ENCODE results near the gene BIN2.

The BIN2 gene

DNA sequence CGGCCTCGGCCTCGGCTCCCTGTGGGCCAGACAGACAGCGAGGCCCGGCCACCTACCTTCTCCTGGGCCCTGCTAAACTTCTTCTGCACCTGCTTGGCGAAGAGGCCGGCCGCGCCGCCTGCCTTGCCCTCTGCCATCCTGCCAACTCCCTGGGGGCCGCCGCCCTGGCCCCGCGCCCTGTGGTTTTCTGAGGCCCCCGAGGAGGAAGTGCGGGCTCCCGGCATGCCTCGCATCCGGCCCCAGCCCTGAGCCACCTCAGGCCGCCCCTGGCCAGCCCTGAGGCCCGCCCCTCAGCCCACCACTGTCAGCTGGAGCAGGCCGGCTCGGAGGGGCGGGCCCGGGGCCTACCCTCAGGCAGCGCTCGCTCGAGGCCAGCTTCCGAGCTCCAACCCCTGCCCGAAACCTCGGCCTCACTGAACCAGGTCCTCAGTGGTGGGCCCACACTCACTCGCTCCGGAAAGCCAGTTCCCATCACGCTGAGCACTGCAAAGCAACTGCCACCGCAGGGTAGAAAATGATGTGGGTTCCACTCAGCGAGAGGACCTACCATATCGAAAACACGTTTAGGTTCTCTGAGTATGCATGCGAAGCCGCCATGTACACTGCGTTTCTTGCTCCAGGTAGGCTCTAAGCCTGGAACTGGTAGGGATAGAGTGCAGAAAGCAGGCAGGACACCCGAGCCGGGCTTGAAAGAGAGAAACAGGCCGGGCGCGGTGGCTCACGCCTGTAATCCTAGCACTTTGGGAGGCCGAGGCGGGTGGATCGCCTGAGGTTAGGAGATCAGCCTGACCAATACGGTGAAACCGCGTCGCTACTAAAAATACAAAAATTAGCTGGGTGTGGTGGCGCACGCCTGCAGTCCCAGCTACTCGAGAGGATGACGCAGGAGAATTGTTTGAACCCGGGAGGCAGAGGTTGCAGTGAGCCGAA lies at the start of gene BIN2:
Gene BIN2 (minus strand): TSS at position 209 of the 930 bp plus-strand sequence. CDS start 72 bp downstream, at position 137.
- Histone ChIP-seq H3K36me3 (ENCODE audit: low read depth) (no peaks in the 10 kb centered on the region), H3K27me3 (ENCODE audit: insufficient read depth, poor library complexity, severe bottlenecking) (no peaks in the 10 kb centered on the region), H3K4me1 (ENCODE audit: insufficient read depth, poor library complexity, severe bottlenecking) (peaks cover 2% of the 10 kb centered on the region), H3K9me3 (ENCODE audit: severe bottlenecking) (no peaks in the 10 kb centered on the region), H3K27ac (ENCODE audit: poor library complexity, severe bottlenecking) (no peak within 1 kb of the TSS), H3K4me3 (ENCODE audit: severe bottlenecking) (no peak within 1 kb of the TSS)
- no peak for DNase-seq (ENCODE audit: low spot score)
- TF ChIP-seq CTCF (IDR thresholded peaks at IDR 0.05; ENCODE audit: poor library complexity, severe bottlenecking) = no peak
- no peak for ATAC-seq (ENCODE audit: low read depth)

DNA sequence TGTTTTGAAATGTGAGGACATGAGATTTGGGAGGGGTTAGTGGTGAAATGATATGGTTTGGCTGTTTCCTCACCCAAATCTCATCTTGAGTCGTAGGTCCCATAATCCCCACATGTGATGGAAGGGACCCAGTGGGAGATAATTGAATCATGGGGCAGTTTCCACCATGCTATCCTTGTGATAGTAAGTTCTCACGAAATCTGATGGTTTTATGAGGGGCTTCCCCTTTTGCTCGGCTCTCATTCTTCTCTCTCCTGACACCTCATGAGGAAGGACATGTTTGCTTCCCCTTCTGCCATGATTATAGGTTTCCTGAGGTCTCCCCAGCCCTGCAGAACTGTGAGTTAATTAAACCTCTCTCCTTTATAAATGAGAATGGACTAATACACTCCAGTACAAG lies 49.2 kb upstream of the BIN2 start:
- H3K27ac ChIP-seq (ENCODE audit: poor library complexity, severe bottlenecking) = no peak overlapping the region
- H3K36me3 ChIP-seq (ENCODE audit: low read depth) = peaks cover 45% of the 10 kb centered on the region
- TF ChIP-seq CTCF (IDR thresholded peaks at IDR 0.05; ENCODE audit: poor library complexity, severe bottlenecking) = no peak
- ATAC-seq (ENCODE audit: low read depth) (no peak), DNase-seq (ENCODE audit: low spot score) (no peak)
- H3K4me3 ChIP-seq (ENCODE audit: severe bottlenecking) = no peak overlapping the region
- H3K9me3 ChIP-seq (ENCODE audit: severe bottlenecking) = no peaks in the 10 kb centered on the region
- H3K4me1 ChIP-seq (ENCODE audit: insufficient read depth, poor library complexity, severe bottlenecking) = peaks cover 17% of the 10 kb centered on the region
- H3K27me3 ChIP-seq (ENCODE audit: insufficient read depth, poor library complexity, severe bottlenecking) = no peaks in the 10 kb centered on the region

DNA sequence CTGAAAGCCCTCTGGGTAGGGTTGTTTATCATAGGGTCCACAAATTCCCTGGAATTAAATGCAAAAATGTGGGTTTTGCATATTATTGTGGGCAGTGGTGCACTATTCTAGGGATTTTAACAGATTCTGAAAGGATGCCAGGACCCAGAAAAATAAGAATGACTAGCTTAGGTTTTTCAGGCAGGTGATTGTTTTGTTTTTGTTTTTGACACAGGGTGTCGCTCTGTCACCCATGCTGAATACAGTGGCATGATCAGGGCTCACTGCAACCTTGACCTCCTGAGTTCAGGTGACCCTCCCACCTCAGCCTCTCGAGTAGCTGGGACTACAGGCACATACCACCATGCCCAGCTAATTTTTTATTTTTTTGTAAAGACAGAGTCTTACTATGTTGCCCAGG lies 48.0 kb upstream of the BIN2 start:
- Histone ChIP-seq H3K27me3 (ENCODE audit: insufficient read depth, poor library complexity, severe bottlenecking) (no peaks in the 10 kb centered on the region), H3K9me3 (ENCODE audit: severe bottlenecking) (no peaks in the 10 kb centered on the region), H3K4me3 (ENCODE audit: severe bottlenecking) (no peak overlapping the region), H3K36me3 (ENCODE audit: low read depth) (peaks cover 39% of the 10 kb centered on the region), H3K27ac (ENCODE audit: poor library complexity, severe bottlenecking) (peak overlapping the region; percentile 93), H3K4me1 (ENCODE audit: insufficient read depth, poor library complexity, severe bottlenecking) (peaks cover 17% of the 10 kb centered on the region)
- no peak for ATAC-seq (ENCODE audit: low read depth)
- DNase-seq (ENCODE audit: low spot score) = no peak
- TF ChIP-seq CTCF (IDR thresholded peaks at IDR 0.05; ENCODE audit: poor library complexity, severe bottlenecking) = peak; percentile 34

DNA sequence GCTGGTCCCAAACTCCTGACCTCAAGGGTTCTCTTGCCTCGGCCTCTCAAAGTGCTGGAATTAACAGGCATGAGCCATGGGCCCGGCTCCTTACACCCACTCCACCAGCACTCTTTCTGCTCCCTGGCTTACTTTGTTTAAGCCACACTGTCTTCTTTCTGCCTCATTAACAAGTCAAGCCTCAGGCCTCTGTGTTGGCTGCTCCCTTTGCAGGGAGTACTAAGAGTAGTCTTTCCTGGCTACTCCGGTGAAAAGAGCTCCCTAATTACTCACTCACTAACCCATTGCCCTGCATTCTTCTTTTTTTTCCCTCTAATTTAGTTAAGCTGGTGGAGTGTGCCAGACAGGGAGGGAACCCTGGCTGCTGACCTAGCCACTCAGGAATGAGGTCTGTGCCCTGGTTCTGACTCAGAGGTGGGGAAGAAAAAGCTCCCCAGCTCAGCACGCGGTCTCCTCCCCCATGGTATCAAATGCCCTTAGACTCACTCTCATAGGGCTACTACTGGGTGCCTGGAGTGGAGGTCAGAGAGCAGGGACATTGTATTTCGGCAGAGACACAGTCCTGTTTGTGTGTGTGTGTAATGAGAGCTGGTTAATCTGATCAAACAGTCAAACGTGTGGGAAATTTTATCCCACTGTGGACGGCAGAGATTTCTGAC lies 47.5 kb upstream of the BIN2 start:
- Histone ChIP-seq H3K9me3 (ENCODE audit: severe bottlenecking) (no peaks in the 10 kb centered on the region), H3K27me3 (ENCODE audit: insufficient read depth, poor library complexity, severe bottlenecking) (no peaks in the 10 kb centered on the region), H3K4me3 (ENCODE audit: severe bottlenecking) (no peak overlapping the region), H3K4me1 (ENCODE audit: insufficient read depth, poor library complexity, severe bottlenecking) (peaks cover 17% of the 10 kb centered on the region), H3K36me3 (ENCODE audit: low read depth) (peaks cover 39% of the 10 kb centered on the region), H3K27ac (ENCODE audit: poor library complexity, severe bottlenecking) (peak overlapping the region; percentile 93)
- no peak for TF ChIP-seq CTCF (IDR thresholded peaks at IDR 0.05; ENCODE audit: poor library complexity, severe bottlenecking)
- peak; percentile 97 for ATAC-seq (ENCODE audit: low read depth)
- DNase-seq (ENCODE audit: low spot score) = peak; percentile 93
